H1 (cell line): ENCODE measurements around the gene FTSJ3. TPM values are rescaled to one million over a fixed set of nuclear protein-coding genes. Genes with fewer than 3 reads are reported as not detected.

Experiments
- GABPA ChIP-seq: IDR thresholded peaks from 2 replicates; pipeline ENCODE4 v1.6.1; 2011; ENCODE audit warnings: mild to moderate bottlenecking, low read length, moderate library complexity, borderline replicate concordance; ENCODE audit not compliant: insufficient read depth
- KDM5A ChIP-seq: fragments of 200-600 bp; IDR thresholded peaks from 2 replicates; pipeline ENCODE4 v1.7.1; 2012; ENCODE audit warnings: mild to moderate bottlenecking, low read length, inconsistent platforms, mixed read lengths
- MAFK ChIP-seq: IDR thresholded peaks from 2 replicates; pipeline ENCODE4 v1.6.1; 2012; ENCODE audit warnings: low read depth, mild to moderate bottlenecking, improper control_type of control experiment, low read length
- RBBP5 ChIP-seq: IDR thresholded peaks from 2 replicates; pipeline ENCODE4 v1.7.1; 2012; ENCODE audit warnings: low read depth, mild to moderate bottlenecking, inconsistent platforms, low read length, moderate library complexity, borderline replicate concordance
- SIRT6 ChIP-seq: IDR thresholded peaks from one replicate; pipeline ENCODE4 v1.7.1; 2012; ENCODE audit warnings: low read length, inconsistent platforms
- SP1 ChIP-seq: IDR thresholded peaks from 2 replicates; pipeline ENCODE4 v1.6.1; 2011; ENCODE audit warnings: low read depth, low read length
- TCF12 ChIP-seq: IDR thresholded peaks from 2 replicates; pipeline ENCODE4 v1.6.1; 2011; ENCODE audit warnings: low read depth, mild to moderate bottlenecking, low read length
- polyA plus RNA-seq, 7 experiments: library from polyadenylated mRNA; depleted of rRNA in 3 of 7; stranded (reverse) in 5 of 7; unstranded in 2 of 7; fragments of >200 nt in 5 of 7; fragments of 200-250 nt in 2 of 7; gene quantifications; 1 replicate in 5 of 7; 2 replicates in 1 of 7; 4 replicates in 1 of 7; pipeline versions ENCODE4 v1.2.1 to v1.2.3, GENCODE V29; 2011 to 2013; ENCODE audit warnings: missing spikeins in 2 of 7, mixed read lengths in 2 of 7
- total RNA-seq: library from RNA; stranded (reverse); fragmentation: NEBNext Ultra II Directional; extraction: Animal tissue kit (Norgen Biotek cat#: 25700); gene quantifications from 2 replicates; pipeline ENCODE4 v1.2.1, GENCODE V29; 2021
- TF ChIP-seq, protein P1 (sequence below): fragments of 300-600 bp; sonication (generic); IDR thresholded peaks from 2 replicates; pipeline ENCODE4 v1.7.1; 2012; ENCODE audit warnings: low read length, moderate library complexity, mild to moderate bottlenecking, inconsistent platforms; ENCODE audit not compliant: insufficient replicate concordance
- TF ChIP-seq, protein P2 (sequence below): IDR thresholded peaks from 2 replicates; pipeline ENCODE4 v1.6.1; 2011; ENCODE audit warnings: low read depth, mild to moderate bottlenecking, low read length; ENCODE audit not compliant: insufficient read depth

Gene FTSJ3
- total and polyA plus RNA-seq, 2 of the 8 experiments (the other 6 are each of a cell fraction or from before 2014, with no cell fraction given), result 42.7 to 77.2 TPM

DNA sequence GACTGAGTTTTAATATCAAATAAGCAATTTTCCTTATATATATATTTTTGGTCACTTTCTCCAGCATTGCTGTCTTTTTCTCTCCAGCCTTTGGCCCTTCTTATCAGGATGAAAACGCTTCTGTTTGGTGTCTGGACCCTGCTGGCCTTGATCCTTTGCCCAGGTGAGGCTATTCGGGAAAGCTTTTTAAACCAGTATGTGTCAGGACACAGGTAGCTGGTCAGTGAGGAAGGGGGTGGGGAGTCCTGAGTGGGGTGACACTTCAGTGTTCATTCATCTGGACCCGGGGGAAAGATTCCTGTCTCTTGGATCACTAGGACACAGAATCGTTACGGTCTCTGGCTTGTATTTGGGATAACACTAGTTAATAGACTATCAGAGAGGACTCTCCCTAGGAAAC lies 27.2 kb upstream of the FTSJ3 start (continued):
- TF ChIP-seq, protein P1, sequence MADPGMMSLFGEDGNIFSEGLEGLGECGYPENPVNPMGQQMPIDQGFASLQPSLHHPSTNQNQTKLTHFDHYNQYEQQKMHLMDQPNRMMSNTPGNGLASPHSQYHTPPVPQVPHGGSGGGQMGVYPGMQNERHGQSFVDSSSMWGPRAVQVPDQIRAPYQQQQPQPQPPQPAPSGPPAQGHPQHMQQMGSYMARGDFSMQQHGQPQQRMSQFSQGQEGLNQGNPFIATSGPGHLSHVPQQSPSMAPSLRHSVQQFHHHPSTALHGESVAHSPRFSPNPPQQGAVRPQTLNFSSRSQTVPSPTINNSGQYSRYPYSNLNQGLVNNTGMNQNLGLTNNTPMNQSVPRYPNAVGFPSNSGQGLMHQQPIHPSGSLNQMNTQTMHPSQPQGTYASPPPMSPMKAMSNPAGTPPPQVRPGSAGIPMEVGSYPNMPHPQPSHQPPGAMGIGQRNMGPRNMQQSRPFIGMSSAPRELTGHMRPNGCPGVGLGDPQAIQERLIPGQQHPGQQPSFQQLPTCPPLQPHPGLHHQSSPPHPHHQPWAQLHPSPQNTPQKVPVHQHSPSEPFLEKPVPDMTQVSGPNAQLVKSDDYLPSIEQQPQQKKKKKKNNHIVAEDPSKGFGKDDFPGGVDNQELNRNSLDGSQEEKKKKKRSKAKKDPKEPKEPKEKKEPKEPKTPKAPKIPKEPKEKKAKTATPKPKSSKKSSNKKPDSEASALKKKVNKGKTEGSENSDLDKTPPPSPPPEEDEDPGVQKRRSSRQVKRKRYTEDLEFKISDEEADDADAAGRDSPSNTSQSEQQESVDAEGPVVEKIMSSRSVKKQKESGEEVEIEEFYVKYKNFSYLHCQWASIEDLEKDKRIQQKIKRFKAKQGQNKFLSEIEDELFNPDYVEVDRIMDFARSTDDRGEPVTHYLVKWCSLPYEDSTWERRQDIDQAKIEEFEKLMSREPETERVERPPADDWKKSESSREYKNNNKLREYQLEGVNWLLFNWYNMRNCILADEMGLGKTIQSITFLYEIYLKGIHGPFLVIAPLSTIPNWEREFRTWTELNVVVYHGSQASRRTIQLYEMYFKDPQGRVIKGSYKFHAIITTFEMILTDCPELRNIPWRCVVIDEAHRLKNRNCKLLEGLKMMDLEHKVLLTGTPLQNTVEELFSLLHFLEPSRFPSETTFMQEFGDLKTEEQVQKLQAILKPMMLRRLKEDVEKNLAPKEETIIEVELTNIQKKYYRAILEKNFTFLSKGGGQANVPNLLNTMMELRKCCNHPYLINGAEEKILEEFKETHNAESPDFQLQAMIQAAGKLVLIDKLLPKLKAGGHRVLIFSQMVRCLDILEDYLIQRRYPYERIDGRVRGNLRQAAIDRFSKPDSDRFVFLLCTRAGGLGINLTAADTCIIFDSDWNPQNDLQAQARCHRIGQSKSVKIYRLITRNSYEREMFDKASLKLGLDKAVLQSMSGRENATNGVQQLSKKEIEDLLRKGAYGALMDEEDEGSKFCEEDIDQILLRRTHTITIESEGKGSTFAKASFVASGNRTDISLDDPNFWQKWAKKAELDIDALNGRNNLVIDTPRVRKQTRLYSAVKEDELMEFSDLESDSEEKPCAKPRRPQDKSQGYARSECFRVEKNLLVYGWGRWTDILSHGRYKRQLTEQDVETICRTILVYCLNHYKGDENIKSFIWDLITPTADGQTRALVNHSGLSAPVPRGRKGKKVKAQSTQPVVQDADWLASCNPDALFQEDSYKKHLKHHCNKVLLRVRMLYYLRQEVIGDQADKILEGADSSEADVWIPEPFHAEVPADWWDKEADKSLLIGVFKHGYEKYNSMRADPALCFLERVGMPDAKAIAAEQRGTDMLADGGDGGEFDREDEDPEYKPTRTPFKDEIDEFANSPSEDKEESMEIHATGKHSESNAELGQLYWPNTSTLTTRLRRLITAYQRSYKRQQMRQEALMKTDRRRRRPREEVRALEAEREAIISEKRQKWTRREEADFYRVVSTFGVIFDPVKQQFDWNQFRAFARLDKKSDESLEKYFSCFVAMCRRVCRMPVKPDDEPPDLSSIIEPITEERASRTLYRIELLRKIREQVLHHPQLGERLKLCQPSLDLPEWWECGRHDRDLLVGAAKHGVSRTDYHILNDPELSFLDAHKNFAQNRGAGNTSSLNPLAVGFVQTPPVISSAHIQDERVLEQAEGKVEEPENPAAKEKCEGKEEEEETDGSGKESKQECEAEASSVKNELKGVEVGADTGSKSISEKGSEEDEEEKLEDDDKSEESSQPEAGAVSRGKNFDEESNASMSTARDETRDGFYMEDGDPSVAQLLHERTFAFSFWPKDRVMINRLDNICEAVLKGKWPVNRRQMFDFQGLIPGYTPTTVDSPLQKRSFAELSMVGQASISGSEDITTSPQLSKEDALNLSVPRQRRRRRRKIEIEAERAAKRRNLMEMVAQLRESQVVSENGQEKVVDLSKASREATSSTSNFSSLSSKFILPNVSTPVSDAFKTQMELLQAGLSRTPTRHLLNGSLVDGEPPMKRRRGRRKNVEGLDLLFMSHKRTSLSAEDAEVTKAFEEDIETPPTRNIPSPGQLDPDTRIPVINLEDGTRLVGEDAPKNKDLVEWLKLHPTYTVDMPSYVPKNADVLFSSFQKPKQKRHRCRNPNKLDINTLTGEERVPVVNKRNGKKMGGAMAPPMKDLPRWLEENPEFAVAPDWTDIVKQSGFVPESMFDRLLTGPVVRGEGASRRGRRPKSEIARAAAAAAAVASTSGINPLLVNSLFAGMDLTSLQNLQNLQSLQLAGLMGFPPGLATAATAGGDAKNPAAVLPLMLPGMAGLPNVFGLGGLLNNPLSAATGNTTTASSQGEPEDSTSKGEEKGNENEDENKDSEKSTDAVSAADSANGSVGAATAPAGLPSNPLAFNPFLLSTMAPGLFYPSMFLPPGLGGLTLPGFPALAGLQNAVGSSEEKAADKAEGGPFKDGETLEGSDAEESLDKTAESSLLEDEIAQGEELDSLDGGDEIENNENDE, result no peak
- no peak for TF ChIP-seq MAFK
- no peak for TF ChIP-seq TCF12
- no peak for TF ChIP-seq SP1
- no peak for TF ChIP-seq GABPA
- TF ChIP-seq, protein P2, sequence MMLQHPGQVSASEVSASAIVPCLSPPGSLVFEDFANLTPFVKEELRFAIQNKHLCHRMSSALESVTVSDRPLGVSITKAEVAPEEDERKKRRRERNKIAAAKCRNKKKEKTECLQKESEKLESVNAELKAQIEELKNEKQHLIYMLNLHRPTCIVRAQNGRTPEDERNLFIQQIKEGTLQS, result no peak
- TF ChIP-seq KDM5A, result no peak
- TF ChIP-seq RBBP5, result no peak
- TF ChIP-seq SIRT6, result no peak
